ENCODE results near the gene LTO1. TPM values are rescaled to one million over a fixed set of nuclear protein-coding genes. Genes with fewer than 3 reads are reported as not detected.

Gene LTO1
- total RNA-seq, 4 donors from 2014 or later: 16.5 to 29.2 (median 19.3) TPM

- Histone ChIP-seq H3K9me3 (no peaks in the 10 kb centered on the region), H3K27ac (peak overlapping the region in 1 of 4 donors; percentile 81), H3K4me3 (no peak overlapping the region), H3K27me3 (no peaks in the 10 kb centered on the region), H3K4me1 (peaks cover 22 to 47% (median 34%) of the 10 kb centered on the region in 3 donors), H3K36me3 (peaks cover 0 to 83% (median 0%) of the 10 kb centered on the region in 3 donors)
- WGBS, 2 donors: 82 to 88% methylated on average over 12 to 14 of the region's 14 CpGs
- TF ChIP-seq POLR2A (IDR thresholded peaks at IDR 0.05): no peak
- no peak for TF ChIP-seq CTCF (IDR thresholded peaks at IDR 0.05)
- DNase-seq: no peak
- intact Hi-C loops (cut with DNase I): no loop called here
Measured at GRCh38 chr11:69666261-69666660, 8.9 kb downstream of the LTO1 start.

- no peak overlapping the region for H3K27ac ChIP-seq
- no peak for DNase-seq
- peaks cover 22 to 47% (median 34%) of the 10 kb centered on the region in 3 donors for H3K4me1 ChIP-seq
- TF ChIP-seq CTCF (IDR thresholded peaks at IDR 0.05): no peak
- no peak for TF ChIP-seq POLR2A (IDR thresholded peaks at IDR 0.05)
- intact Hi-C loops (cut with DNase I): no loop called here
- H3K9me3 ChIP-seq: no peaks in the 10 kb centered on the region
- no peaks in the 10 kb centered on the region for H3K27me3 ChIP-seq
- 90 to 96% methylated on average over 10 of the region's 11 CpGs for WGBS, 2 donors
- no peak overlapping the region for H3K4me3 ChIP-seq
- H3K36me3 ChIP-seq: peaks cover 0 to 77% (median 0%) of the 10 kb centered on the region in 3 donors
Measured at GRCh38 chr11:69665669-69666068, 9.5 kb downstream of the LTO1 start.

GRCh38 chr11:69664901-69665300 is 10.3 kb downstream of the LTO1 start:
- TF ChIP-seq POLR2A (IDR thresholded peaks at IDR 0.05) (no peak), CTCF (IDR thresholded peaks at IDR 0.05) (no peak)
- H3K36me3 ChIP-seq: peaks cover 0 to 73% (median 0%) of the 10 kb centered on the region in 3 donors
- H3K9me3 ChIP-seq: no peaks in the 10 kb centered on the region
- WGBS, 2 donors: 93 to 95% methylated on average over 5 to 8 of the region's 8 CpGs
- no peak overlapping the region for H3K27ac ChIP-seq
- peaks cover 22 to 39% (median 26%) of the 10 kb centered on the region in 3 donors for H3K4me1 ChIP-seq
- H3K4me3 ChIP-seq: no peak overlapping the region
- DNase-seq: no peak
- no peaks in the 10 kb centered on the region for H3K27me3 ChIP-seq
- intact Hi-C loops (cut with DNase I): no loop called here

GRCh38 chr11:69664103-69664775 is 10.9 kb downstream of the LTO1 start:
- no peak overlapping the region for H3K27ac ChIP-seq
- no peaks in the 10 kb centered on the region for H3K9me3 ChIP-seq
- H3K4me3 ChIP-seq: no peak overlapping the region
- no peak for DNase-seq
- no peaks in the 10 kb centered on the region for H3K27me3 ChIP-seq
- 91 to 92% methylated on average over 14 to 16 of the region's 17 CpGs for WGBS, 2 donors
- intact Hi-C loops (cut with DNase I): no loop called here
- TF ChIP-seq CTCF (IDR thresholded peaks at IDR 0.05) (no peak), POLR2A (IDR thresholded peaks at IDR 0.05) (no peak)
- H3K4me1 ChIP-seq: peaks cover 19 to 32% (median 21%) of the 10 kb centered on the region in 3 donors
- peaks cover 0 to 66% (median 0%) of the 10 kb centered on the region in 3 donors for H3K36me3 ChIP-seq

GRCh38 chr11:69663326-69663725 is 11.8 kb downstream of the LTO1 start:
- DNase-seq: no peak
- WGBS, 2 donors: 78 to 89% methylated on average over 6 of the region's 6 CpGs
- Histone ChIP-seq H3K4me3 (no peak overlapping the region), H3K4me1 (peaks cover 14 to 23% (median 18%) of the 10 kb centered on the region in 3 donors), H3K9me3 (no peaks in the 10 kb centered on the region), H3K27me3 (no peaks in the 10 kb centered on the region), H3K27ac (no peak overlapping the region), H3K36me3 (peaks cover 0 to 65% (median 0%) of the 10 kb centered on the region in 3 donors)
- intact Hi-C loops (cut with DNase I): no loop called here
- no peak for TF ChIP-seq POLR2A (IDR thresholded peaks at IDR 0.05)
- TF ChIP-seq CTCF (IDR thresholded peaks at IDR 0.05): no peak

Measured in esophagus squamous epithelium (tissue), 5 donors.